HL-60 (cell line): ENCODE results near the gene BBS9.

ENCODE experiments used
- DNase-seq, 2 experiments: peaks; one replicate each; pipeline ENCODE4 v3.0.0-alpha.2; 2010 to 2020; ENCODE audit warnings: low read depth in 1 of 2, low spot score in 1 of 2
- H3K27ac ChIP-seq: fragments of 250-450 bp; sonication (Bioruptor Pico); replicated peaks from 2 replicates; pipeline ENCODE4 v1.5.1; 2020; ENCODE audit warnings: mild to moderate bottlenecking, moderate library complexity
- H3K27me3 ChIP-seq: fragments of 250-450 bp; sonication (Bioruptor Pico); 2 replicates; pipeline ENCODE4 v1.5.1; 2021; ENCODE audit warnings: mild to moderate bottlenecking, moderate library complexity; ENCODE audit not compliant: insufficient read depth, poor library complexity, severe bottlenecking
- H3K4me3 ChIP-seq: replicated peaks from 2 replicates; pipeline ENCODE4 v1.5.1; 2011; ENCODE audit warnings: mild to moderate bottlenecking, control low read depth, low read length; ENCODE audit not compliant: insufficient read depth
- GABPA ChIP-seq: IDR thresholded peaks from 2 replicates; pipeline ENCODE4 v1.6.1; 2012; ENCODE audit warnings: low read depth
- POLR2AphosphoS5 ChIP-seq: IDR thresholded peaks from 2 replicates; pipeline ENCODE4 v1.6.1; 2012; ENCODE audit warnings: low read depth
- SPI1 ChIP-seq: IDR thresholded peaks from 2 replicates; pipeline ENCODE4 v1.6.1; 2012; ENCODE audit warnings: low read depth, mild to moderate bottlenecking, borderline replicate concordance
- TF ChIP-seq, protein P1 (sequence below): IDR thresholded peaks from 2 replicates; pipeline ENCODE4 v1.6.1; 2012; ENCODE audit warnings: low read depth; ENCODE audit not compliant: insufficient replicate concordance
- TF ChIP-seq, protein P2 (sequence below): IDR thresholded peaks from one replicate; pipeline ENCODE4 v1.5.1; 2011; ENCODE audit warnings: low read length, control low read depth, inconsistent platforms; ENCODE audit not compliant: insufficient read depth

The BBS9 gene

DNA sequence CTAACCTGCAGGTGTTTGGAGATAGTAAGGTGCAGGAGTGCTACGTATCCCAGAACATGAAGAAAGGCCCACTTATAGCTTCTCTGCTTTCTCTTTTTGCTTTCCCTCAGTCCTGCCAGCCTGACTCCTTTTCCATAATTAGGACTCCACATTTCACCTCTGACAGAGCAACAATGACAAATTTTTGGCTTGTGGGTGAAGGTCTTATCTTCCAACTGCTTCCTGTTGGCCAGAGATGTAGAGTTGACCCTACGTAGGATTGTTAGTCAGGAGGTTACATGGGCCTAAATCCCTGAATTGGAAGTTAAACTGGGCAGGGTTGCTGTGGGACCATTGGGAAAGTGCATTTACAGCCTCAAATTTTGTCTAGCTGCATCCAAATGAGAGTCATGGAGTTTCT is 41.5 kb upstream of the BBS9 start:
- no peak for TF ChIP-seq GABPA
- no peak for DNase-seq
- Histone ChIP-seq H3K27ac (no peak overlapping the region), H3K4me3 (no peak overlapping the region), H3K27me3 (no peaks in the 10 kb centered on the region)

GRCh38 chr7:33089142-33089541 is 40.2 kb upstream of the BBS9 start:
- TF ChIP-seq SPI1 (peak; percentile 72; the same call in 1 of the 2 replicates), POLR2AphosphoS5 (no peak)
- TF ChIP-seq, protein P1, sequence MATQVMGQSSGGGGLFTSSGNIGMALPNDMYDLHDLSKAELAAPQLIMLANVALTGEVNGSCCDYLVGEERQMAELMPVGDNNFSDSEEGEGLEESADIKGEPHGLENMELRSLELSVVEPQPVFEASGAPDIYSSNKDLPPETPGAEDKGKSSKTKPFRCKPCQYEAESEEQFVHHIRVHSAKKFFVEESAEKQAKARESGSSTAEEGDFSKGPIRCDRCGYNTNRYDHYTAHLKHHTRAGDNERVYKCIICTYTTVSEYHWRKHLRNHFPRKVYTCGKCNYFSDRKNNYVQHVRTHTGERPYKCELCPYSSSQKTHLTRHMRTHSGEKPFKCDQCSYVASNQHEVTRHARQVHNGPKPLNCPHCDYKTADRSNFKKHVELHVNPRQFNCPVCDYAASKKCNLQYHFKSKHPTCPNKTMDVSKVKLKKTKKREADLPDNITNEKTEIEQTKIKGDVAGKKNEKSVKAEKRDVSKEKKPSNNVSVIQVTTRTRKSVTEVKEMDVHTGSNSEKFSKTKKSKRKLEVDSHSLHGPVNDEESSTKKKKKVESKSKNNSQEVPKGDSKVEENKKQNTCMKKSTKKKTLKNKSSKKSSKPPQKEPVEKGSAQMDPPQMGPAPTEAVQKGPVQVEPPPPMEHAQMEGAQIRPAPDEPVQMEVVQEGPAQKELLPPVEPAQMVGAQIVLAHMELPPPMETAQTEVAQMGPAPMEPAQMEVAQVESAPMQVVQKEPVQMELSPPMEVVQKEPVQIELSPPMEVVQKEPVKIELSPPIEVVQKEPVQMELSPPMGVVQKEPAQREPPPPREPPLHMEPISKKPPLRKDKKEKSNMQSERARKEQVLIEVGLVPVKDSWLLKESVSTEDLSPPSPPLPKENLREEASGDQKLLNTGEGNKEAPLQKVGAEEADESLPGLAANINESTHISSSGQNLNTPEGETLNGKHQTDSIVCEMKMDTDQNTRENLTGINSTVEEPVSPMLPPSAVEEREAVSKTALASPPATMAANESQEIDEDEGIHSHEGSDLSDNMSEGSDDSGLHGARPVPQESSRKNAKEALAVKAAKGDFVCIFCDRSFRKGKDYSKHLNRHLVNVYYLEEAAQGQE = no peak
- TF ChIP-seq, protein P2, sequence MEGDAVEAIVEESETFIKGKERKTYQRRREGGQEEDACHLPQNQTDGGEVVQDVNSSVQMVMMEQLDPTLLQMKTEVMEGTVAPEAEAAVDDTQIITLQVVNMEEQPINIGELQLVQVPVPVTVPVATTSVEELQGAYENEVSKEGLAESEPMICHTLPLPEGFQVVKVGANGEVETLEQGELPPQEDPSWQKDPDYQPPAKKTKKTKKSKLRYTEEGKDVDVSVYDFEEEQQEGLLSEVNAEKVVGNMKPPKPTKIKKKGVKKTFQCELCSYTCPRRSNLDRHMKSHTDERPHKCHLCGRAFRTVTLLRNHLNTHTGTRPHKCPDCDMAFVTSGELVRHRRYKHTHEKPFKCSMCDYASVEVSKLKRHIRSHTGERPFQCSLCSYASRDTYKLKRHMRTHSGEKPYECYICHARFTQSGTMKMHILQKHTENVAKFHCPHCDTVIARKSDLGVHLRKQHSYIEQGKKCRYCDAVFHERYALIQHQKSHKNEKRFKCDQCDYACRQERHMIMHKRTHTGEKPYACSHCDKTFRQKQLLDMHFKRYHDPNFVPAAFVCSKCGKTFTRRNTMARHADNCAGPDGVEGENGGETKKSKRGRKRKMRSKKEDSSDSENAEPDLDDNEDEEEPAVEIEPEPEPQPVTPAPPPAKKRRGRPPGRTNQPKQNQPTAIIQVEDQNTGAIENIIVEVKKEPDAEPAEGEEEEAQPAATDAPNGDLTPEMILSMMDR = no peak
- H3K27ac ChIP-seq = no peak overlapping the region
- H3K4me3 ChIP-seq = no peak overlapping the region
- no peaks in the 10 kb centered on the region for H3K27me3 ChIP-seq
- DNase-seq = peak in 1 of 2 experiments; percentile 19

DNA sequence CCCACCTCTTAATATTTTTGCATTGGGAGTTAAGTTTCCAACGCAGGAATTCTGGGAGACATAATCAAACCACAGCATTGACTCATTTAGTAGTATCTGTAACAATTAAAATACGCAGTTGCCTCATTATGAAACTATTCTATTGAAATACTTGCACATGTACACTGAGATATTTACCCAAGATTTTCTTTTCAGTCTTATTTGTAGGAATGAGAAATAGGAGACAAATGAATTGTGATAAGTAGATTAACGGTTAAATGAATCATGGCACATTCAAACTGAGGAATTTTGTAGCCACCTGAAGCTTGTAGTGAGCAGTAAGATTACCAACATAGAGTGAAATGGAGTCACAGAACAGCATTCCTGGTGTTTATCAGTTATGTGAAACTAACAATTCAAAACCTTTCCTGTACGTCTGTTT is 38.2 kb upstream of the BBS9 start:
- H3K27ac ChIP-seq = no peak overlapping the region
- TF ChIP-seq POLR2AphosphoS5 (no peak), GABPA (no peak), SPI1 (no peak)
- TF ChIP-seq, protein P1 = no peak
- TF ChIP-seq, protein P2 = no peak
- no peaks in the 10 kb centered on the region for H3K27me3 ChIP-seq
- H3K4me3 ChIP-seq = no peak overlapping the region
- DNase-seq = no peak

DNA sequence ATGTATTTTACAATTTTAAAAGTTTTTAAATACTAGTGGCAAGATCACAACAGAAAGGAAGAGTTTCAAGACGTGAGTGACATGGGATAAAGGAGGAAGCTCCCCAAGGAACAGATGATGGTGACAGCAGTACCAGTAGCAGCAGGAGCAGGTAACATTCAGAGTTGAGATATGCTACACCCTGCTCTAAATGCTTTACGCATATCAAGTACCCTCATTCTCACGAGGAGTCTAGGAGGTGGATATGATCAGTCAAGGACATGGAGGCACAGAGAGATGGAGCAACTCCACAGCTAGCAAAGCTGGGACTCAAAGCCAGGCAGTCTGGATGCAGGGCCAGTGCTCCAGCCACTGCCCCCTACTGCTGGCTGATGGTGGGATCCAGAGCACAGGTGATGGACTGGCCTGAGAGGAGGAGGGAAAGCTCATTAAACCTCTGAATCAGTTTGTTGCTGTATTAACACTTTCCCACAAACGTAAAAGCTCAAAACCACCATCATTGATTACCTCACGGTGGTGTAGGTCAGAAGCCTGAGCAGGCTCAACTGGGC is 37.6 kb upstream of the BBS9 start:
- H3K27ac ChIP-seq = no peak overlapping the region
- TF ChIP-seq SPI1 (no peak), GABPA (no peak), POLR2AphosphoS5 (no peak)
- TF ChIP-seq, protein P2 = no peak
- TF ChIP-seq, protein P1 = no peak
- no peaks in the 10 kb centered on the region for H3K27me3 ChIP-seq
- H3K4me3 ChIP-seq = no peak overlapping the region
- no peak for DNase-seq
